Stromal cell of bone marrow (primary cell): ENCODE measurements around the gene TSC2.
A peak's percentile ranks its signal among the peaks of the same experiment; 100 is the strongest.
"Not testable (repeated sequence)": the region's sequence is repeated elsewhere in the genome, so short reads cannot be mapped to it uniquely, and the experiment has no call there.

Source experiments
- DNase-seq: peaks from one replicate; pipeline ENCODE4 v3.0.0-alpha.2; 2012; ENCODE audit warnings: low read depth

Gene TSC2

DNA sequence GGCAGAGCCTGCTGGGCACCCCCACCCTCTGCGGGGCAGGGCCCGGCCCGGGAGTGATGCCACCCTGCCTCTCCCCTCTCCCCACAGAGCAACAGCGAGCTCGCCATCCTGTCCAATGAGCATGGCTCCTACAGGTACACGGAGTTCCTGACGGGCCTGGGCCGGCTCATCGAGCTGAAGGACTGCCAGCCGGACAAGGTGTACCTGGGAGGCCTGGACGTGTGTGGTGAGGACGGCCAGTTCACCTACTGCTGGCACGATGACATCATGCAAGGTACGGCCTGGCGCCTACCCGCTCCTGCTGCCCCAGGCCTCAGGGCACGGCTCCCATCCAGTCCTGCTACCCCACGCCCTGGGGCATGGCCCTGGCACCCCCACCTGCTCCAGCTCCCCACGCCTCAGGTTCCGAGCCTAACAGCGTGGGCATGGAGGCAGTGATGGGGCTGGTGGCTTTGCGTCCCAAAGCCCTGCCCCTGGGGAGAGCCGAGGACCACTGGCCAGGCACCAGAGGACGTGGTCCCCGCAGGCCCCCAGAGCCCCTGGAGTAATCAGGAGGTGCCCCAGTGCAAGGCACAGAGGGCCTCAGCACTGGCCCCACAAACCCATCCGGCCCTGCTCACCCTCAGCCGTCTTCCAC, 38.4 kb downstream of the TSC2 start:
- no peak for DNase-seq

DNA sequence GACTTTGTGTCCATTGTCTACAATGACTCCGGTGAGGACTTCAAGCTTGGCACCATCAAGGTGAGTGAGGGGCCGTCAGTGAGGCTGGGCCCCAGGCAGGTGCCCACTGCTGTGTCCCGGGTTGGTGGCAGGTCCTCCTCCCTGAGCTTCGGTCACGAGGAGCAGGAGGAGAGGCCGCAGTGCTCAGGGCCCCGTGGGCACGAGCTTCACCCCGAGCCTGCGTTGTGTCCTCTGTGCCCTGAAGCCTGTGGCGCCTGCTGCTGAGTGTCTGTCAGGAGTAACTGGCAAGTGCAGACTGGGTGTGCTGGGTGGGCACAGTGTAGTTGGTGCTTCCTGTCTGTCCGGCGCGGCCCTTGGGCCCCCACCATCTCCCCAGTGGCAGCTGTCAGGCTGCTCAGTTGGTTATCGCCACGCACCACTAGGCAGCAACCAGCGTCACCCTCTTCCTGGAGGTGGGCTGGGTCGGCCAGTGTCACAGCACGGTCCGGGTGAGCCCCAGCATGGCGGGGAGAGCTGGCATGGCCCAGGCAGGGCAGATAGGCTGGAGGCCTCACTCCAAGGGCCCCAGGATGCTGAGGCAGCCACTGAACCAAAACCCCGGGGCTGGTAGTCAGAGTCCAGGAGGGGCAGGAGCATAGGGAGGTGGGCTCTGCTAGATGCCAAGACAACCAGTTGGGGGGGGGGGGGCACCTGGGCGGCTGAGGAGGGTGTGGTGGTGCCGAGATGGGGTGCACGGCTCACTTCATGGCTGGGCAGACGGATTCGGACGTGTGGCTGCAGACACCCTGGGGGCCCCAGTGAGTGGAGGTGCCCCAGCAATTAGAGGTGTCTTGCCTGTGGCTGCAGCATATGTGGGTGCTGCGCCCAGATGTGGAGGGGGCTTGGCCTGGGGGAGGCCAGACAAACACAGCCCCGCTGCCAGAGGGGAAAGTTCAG, 39.3 kb downstream of the TSC2 start:
- DNase-seq: no peak

DNA sequence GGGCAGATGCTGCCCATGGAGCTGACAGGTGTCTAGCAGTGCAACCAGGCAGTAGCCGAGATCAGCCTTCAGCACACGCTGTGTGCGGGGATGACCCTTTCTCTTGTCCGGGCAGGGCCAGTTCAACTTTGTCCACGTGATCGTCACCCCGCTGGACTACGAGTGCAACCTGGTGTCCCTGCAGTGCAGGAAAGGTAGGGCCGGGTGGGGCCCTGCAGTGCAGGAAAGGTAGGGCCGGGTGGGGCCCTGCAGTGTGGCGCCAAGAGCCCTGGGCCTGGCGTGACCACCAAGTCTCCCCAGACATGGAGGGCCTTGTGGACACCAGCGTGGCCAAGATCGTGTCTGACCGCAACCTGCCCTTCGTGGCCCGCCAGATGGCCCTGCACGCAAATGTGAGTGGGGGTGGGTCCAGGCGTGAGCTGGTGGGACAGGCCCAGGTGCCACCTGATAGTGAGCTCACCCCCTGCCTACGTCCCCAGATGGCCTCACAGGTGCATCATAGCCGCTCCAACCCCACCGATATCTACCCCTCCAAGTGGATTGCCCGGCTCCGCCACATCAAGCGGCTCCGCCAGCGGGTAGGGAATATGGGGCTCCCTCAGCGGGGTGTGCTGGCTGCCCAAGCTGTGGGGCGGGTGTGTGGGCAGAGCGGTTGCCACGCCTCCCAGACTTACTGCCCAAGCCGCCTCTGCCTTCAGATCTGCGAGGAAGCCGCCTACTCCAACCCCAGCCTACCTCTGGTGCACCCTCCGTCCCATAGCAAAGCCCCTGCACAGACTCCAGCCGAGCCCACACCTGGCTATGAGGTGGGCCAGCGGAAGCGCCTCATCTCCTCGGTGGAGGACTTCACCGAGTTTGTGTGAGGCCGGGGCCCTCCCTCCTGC, 40.2 kb downstream of the TSC2 start:
- DNase-seq: no peak

DNA sequence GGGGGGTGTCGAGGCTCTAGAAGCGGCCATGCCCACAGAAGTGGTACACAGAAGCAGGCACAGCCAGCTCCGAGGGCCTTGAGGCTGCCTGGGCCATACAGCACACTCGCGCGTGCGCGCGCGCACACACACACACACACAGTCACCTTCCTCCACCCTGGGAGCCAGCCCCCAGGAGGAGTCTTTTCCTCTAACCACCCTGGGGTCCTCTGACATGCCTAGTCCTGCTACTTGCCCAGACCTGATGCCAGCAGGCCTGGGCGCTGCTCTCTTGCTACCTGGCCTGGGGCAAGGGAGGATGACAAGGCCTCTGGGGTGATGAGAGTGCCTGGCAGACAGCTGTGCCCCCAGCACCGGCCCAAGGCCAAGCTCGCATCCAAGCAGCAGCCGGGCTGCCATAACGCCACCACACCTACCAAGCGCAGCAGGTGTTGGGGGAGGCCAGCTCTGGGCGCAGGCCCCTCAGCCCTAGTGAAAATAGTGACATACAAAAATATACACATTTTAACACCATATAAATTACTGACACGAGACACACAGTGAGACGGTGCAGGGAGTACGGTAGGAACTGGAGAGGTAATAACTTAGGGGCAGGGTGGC, 41.1 kb downstream of the TSC2 start:
- DNase-seq: no peak

DNA sequence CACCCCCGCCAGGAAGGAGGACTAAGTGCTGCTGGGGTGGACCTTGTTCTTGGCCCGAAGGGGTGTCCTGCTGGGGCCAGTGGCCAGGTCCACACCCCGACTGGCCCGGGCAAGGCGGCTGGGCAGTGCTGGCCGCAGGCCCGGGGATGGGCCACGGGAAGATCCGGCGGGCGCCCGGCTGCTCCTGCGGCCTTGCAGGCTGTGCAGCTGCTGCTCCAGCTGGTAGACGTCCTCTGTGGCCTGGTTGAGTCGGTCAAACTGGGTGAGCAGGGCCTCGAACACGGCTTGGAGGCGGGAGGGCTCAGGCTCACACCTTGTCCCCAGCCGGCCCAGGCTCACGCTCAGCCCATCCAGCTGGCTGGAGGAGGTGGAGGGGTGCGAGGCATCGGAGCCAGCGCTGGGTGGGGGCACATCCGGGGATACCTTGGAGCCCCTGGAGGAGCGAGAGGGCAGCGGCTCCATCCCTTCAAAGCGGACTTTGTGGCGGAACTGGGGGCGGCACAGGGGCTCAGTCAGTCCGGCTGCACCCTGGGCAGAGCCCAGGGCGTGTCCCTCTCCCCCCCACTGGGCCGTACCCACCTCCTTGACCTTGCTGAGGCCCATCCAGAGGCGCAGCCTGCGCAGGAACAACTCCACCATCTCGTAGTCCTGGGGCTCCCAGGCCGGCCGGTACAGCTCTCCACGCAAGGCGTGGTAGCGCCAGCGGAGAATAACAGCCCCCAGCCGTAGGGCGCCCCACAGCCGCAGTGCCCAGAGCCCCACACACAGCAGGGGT, 42.1 kb downstream of the TSC2 start:
- no peak for DNase-seq

DNA sequence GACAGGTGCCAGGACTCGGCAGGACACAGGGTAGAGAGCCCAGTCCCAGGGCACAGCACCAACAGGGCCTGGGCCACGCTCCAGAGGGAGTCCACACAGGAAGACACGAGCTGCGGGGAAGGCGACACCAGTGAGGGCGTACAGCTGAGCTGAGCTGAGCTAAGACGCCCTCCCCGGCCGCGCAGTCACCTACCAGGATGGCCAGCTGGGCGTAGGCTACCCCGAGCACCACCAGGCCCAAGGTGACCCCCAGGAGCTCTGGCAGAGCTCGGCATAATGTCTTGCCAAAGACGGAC, 42.6 kb downstream of the TSC2 start:
- no peak for DNase-seq

DNA sequence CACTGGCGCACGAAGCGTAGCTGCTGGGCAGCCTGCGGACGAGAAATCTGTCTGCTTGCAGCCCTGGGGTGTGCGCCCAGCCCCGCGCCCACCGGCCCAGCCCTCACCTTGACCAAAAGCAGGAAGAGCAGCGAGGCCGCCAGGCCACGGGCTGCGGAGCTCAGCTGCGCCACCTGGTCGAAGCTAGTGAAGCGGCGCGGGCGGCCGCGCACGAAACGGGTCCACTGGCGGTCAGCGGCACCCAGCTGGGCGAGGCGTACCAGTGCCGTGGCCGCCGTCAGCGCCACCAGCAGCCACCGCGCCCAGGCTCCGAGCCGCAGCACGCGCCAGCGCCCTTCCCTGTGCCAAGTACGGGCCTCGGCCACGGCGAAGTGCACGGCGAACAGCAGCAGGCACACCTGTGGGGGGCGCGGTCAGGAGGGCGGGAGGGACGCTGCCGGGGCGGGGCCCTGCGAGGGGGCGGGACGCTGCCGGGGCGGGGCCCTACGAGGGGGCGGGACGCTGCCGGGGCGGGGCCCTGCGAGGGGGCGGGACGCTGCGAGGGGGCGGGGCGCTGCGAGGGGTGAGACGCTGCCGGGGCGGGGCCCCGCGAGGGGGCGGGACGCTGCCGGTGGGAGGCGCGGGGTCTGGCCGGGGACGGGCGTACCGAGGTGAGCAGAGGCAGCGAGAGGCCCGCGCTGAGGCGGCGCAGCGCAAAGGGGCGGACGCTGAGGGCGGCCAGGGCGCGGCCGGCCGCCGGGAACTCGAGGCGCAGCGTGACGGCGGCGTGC, 43.2 kb downstream of the TSC2 start:
- DNase-seq: no peak

DNA sequence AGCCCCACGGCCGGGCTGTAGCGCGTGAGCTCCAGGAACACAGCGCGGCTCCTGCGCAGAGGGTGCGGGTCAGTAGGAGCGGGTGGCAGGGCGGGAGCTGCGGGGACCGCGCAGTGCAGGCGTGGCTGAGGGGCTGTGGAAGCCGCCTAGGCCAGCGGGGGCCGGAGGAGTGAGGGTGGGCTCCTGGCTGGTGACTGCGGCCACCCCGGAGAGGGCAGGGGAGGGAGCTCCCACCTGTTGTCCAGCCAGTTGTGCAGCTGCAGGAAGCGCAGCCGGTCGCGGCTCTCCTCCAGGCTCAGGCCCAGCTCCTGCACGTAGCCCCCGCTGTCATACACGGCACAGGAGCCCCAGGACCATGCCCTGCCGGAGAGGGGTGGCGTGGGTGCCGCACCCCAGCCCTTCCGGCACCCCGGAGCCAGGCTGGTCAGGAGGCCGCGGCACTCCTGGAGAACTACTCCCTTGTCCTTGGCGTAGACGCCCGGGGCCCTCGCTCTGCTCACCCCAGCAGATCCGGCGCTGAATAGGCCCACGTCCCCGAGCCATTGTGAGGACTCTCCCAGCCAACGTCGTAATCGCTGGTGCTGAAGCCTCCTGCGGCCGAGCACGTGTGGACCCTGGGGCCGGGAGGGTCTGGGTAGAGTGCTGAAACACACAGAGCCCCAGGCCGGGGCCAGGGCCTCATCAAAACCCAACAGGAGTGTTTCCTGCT, 43.9 kb downstream of the TSC2 start:
- no peak for DNase-seq

DNA sequence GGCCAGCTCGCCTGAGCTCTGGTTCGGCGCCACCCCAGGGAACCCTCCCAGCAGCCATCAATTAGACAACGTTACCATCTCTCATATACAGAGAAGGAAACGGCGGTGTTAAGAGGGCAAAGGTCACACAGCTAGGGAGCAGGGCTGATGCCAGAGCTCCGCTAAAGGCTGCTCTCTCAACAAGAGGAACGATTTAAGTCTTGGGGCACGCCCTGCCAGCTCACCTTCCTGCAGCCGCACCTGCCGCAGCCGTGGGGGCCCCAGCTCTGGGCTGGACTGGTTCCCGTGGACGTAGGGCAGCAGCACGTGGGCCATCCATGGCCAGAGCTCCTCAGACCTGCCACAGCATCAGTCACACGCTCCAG, 44.5 kb downstream of the TSC2 start:
- no peak for DNase-seq

DNA sequence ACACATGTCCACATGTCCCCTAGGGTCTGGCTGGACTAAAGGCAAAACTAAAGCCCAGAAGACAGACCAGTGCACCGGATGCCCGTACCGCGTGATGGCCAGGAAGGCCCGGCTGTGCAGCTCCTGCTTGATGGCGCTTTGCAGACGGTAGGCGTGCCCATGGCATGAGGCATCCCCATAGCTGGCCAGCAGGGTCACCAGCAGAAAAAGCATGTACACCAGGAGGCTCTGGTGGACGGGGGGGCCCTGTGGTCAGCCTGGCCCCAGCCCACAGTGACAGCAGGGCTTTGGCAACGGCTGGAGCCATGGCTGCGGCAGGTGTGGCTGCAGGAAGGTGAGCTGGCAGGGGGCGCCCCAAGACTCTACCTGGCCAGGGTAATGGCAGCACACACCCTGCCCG, 45.1 kb downstream of the TSC2 start:
- no peak for DNase-seq

DNA sequence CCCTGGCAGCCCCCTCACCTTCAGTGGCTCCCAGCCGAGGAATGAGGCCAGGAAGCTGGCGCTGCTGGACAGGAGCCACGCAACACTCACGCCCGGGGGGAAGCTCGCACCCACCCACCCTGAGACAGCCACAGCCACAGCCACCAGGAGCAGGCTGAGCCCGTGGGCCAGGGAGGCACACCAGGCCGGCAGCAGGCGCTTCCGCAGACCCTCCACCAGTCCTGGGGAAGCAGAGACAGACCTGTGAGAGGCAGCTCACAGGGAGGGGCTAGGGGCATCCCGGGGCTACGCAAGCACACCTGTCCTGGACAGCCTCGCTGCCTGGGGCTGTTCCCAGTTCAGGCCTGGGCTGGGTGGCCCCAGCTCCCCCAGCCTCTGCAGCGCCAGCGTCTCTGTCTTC, 46.0 kb downstream of the TSC2 start:
- no peak for DNase-seq

DNA sequence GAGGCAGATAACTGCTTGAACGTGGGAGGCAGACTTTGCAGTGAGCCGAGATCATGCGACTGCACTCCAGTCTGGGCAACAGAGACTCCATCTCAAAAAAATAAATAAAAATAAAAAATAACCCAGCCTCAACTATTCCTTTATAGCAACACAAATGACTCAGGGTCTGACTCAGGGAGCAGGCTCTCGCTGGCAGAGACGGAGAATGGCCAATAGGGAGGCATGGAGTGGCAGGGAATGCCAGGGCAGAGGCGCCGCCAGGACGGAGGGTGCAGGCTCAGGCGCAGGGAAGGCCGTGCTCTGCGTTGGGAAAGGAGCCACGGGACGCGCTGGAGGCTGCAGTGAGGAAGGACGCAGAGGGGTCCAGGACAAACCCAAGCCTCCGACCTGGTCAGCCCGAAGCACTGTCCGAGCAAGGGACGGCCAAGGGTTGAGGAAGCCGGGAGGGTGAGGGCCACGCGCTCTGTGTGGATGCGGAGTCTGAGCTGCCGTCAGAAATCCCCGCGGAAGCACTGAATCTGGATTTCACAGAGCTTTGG, 47.6 kb downstream of the TSC2 start:
- peak; percentile 16 for DNase-seq

DNA sequence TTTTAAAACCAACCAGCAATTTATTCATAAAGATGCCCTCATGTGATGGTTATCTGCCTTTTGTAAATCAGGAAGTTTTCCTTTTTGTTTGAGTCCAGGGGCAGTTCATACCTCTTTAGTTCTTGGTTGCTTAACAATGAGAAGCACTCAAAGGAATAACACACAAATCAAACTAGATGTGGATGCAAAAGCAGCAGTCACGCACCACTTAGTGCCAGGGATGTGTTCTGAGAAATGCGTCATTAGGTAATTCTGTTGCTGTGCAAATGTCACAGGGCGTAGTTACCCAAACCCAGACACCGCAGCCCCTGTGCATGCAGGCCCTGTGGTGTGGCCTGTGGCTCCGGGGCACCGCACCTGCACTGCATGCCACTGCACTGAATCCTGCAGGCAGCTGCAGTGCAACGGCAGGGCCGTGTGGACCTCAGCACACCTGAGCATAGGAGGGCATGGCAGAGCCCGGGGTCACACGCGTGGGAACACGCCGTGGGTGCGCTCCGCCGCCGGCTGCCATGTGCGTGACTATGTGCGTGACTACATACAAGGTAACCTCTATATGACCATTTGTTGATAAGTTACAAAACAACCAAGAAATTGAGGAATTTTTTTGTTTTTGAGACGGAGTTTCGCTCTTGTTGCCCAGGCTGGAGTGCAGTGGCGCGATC, 48.3 kb downstream of the TSC2 start:
- DNase-seq: no peak

DNA sequence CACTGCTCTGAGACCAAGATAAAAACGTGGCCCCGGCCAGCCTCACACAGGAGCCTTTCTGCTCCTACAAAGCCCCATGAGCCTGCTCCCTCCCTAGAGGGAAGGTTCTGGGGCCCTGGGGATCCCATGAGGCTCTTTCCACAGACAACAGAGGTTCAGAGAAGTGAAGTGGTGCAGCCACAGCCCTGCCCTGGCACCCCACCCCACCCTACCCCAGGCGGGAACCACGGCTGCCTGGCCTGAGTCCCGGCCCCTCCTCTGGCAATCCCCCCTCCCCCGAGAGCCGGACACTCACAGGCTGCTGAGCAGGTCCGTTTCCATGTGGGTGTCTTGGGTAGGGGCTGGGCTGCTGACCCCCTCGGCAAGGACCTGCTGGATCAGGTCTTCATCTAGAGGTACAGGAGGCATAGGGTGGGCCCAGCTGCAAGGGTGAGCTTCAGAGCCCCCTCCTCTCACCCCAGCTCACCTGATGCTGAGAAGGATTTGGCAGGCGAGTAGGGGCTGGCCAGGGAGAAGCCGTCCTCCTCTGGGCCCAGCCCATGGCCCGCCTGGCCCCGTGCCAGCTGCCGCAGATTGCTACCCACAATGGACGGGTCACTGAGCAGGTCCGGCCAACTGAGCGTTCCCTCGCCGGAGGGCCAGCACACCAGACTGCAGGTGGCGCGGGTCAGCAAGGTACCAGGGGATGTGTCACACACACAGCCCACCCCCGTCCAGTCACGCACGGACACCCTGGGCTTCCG, 49.2 kb downstream of the TSC2 start:
- no peak for DNase-seq

DNA sequence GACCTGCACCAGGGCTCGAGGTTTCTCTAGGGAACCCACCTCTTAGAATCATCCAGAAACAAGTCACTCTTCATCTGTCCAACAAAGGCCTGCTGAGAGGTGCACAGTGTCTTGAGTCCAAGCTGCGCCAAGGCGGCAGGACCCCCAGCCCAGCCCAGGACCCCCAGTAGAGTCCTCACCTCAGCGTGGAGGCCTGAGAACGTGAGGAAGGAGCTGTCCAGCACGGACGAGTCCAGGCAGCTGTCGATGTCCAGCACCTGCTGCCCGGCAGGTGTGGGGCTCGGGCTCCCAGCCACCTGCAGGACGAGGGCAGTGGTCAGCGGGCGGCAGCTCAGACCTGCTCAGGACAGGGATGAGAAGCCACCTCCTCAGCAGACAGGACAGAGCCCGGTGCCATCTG, 49.9 kb downstream of the TSC2 start:
- DNase-seq: not testable (repeated sequence)

DNA sequence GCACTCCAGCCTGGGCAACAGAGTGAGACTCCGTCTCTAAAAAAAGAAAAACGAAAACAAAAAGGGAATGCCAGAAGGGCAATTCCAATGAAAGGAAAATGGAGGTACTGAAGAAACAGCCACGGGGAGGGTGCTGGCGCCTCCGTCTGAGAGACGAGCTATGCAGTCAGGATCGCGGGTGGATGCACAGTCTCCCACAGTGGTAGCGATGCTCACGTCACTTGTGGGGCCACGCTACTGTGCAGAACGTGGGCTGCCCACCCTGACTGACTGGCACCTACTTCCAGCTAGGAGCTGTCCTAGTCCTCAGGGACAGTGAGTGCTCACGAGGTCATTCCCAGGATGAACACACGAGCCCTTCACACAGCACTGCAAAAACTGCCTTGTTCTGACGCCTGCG, 53.8 kb downstream of the TSC2 start:
- not testable (repeated sequence) for DNase-seq

DNA sequence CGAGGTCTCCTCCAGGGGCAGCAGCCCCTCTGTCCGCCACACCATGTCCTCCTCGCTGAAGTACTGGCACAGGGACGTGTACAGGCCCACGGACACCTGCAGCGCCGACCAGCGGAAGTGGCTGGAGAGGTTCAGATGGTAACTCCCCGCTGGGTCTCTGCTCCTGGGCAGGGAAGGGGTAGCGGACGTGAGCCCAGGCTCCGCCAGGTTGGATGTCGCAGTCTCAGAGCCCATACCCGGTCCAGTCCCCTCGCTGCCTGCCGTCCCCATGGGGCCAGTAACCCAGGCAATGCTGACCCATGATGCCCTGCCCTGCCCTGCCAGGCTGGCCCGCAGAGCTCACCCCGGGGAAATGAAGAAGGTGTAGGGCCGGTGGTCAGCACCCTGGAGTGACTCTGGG, 54.7 kb downstream of the TSC2 start:
- no peak for DNase-seq

DNA sequence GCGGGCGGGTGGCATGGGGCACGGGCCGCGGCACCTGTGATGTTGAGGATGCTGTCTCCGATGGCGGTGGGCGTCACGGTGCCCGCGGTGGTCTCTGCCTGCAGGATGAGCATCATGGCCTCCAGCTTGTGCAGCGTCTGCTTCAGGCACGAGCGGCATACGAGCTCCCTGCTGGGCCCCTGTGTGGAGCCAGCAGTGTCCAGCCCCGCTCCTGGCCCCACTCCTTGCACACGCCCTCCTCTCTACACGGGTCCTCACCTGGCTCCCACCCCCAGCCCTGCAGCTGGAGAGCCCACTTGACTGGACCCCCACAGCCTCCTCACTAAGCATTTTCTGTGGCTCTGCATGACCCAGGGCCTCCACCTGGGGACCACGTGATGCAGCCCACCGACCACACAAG, 56.7 kb downstream of the TSC2 start:
- DNase-seq: not testable (repeated sequence)

DNA sequence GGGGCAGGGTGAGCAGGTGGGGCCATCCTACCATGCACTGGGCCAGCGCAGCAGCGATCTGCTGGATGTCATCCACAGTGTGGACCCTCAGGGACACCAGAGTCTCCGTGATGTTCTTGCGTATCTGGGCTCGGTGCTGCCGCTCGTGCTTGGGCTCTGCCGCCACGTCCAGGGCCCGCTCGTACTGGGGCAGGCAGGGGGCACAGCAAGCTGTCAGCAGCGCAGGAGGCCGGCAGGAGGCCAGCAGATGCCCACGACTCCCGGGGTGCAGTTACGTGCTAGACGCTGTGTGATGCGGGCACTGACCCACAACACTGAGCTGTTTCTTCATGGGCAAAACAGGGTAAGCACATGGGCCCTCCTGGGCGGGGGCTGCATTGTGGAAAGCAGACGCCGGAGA, 57.5 kb downstream of the TSC2 start:
- DNase-seq: not testable (repeated sequence)
